GM06990 (cell line): ENCODE measurements around the gene SNRNP35.
"Not testable (repeated sequence)": the region's sequence is repeated elsewhere in the genome, so short reads cannot be mapped to it uniquely, and the experiment has no call there.

Experiments
- DNase-seq: peaks from one replicate; pipeline ENCODE4 v3.0.0-alpha.2; 2011; ENCODE audit not compliant: insufficient read length; ENCODE audit errors: extremely low read depth
- H3K27me3 ChIP-seq: replicated peaks from 2 replicates; pipeline ENCODE4 v1.6.0; 2011; ENCODE audit warnings: low read length; ENCODE audit not compliant: control insufficient read depth, insufficient read depth
- H3K36me3 ChIP-seq: 2 replicates; pipeline ENCODE4 v1.5.1; 2011; ENCODE audit warnings: low read length; ENCODE audit not compliant: control insufficient read depth, insufficient read depth
- H3K4me3 ChIP-seq: replicated peaks from 2 replicates; pipeline ENCODE4 v1.5.1; 2011; ENCODE audit warnings: low read depth, mild to moderate bottlenecking, control low read depth, low read length
- CTCF ChIP-seq: IDR thresholded peaks from 2 replicates; pipeline ENCODE4 v1.5.1; 2011; ENCODE audit warnings: low read length, control low read depth, mild to moderate bottlenecking, inconsistent platforms; ENCODE audit not compliant: insufficient read depth, poor library complexity, severe bottlenecking

SNRNP35 gene

DNA sequence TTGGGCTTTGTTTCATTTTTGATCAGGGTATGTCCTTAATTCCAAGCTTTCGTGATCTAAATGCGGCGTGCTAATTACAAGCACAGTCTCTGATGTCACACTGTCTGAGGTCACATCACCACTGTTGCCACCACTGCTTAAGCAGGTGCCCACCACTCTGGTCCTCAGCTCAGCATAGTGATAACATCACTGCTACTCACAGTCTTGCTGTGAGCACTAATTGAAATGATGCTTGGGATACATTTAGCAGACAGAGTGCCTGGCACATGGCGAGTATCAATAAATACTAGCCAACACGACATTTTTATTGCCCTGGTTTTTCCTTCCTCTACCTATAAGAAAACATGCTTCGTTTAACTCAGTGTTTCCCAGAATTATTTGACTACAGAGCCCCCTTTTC lies 29.3 kb upstream of the SNRNP35 start:
- DNase-seq, result no peak
- TF ChIP-seq CTCF, result no peak
- Histone ChIP-seq H3K4me3 (no peak overlapping the region), H3K27me3 (no peaks in the 10 kb centered on the region), H3K36me3 (peaks cover 8% of the 10 kb centered on the region)

GRCh38 chr12:123429101-123429500 lies 28.8 kb upstream of the SNRNP35 start:
- H3K4me3 ChIP-seq, DNase-seq, H3K36me3 ChIP-seq, H3K27me3 ChIP-seq: not testable (repeated sequence)

DNA sequence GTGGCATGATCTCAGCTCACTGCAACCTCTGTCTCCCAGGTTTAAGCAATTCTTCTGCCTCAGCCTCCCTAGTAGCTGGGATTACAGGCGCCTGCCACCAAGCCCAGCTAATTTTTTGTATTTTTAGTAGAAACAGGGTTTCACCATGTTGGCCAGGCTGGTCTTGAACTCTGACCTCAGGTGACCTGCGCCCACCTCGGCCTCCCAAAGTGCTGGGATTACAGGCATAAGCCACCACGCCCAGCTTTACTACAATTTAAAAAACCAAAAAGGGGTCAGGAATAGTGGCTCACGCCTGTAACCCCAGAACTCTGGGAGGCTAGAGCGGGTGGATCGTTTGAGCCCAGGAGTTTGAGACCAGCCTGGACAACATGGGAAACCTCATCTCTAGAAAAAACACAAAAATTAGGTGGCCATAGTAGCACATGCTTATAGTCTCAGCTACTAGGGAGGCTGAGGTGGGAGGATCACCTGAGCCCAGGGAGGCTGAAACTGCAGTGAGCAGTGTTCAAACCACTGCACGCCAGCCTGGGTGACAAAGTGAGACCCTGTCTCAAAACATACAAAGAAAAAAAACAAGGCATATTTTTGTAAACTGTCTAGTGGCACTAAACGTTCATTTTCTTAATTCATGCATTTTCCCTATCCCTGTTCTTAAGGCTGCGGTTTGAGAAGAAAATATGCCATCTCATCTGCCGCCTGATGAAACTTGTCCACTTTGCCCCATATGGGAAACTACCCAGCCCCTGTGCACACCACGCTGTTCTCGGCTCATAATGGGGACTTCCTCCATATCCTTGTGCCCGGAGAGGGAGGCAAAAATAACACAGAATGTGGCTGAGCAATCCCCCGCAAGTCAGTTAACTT lies 25.8 kb upstream of the SNRNP35 start:
- DNase-seq, H3K27me3 ChIP-seq, H3K36me3 ChIP-seq: not testable (repeated sequence)
- H3K4me3 ChIP-seq, result peak overlapping the region; percentile 98

- DNase-seq, result no peak
- H3K36me3 ChIP-seq, result peaks cover 6% of the 10 kb centered on the region
- peak overlapping the region; percentile 98 for H3K4me3 ChIP-seq
- TF ChIP-seq CTCF, result no peak
- no peaks in the 10 kb centered on the region for H3K27me3 ChIP-seq
These were observed 24.3 kb upstream of the SNRNP35 start for GRCh38 chr12:123433615-123434014.

DNA sequence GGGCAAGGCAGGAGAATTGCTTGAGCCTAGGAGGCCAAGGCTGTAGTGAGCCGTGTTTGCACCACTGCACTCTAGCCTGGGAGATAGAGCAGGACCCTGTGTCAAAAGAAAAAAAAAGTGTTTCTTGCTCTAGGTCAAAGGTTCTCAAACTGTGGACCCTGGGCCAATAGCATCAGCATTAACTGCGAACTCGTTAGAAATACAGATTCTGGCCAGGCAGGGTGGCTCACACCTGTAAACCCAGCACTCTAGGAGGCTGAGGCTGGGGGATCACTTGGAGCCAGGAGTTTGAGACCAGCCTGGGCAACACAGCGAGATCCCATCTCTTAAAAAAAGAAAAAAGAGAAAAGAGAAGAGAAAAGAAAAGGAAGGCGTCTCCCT lies 22.3 kb upstream of the SNRNP35 start:
- Histone ChIP-seq H3K36me3 (peaks cover 2% of the 10 kb centered on the region), H3K27me3 (no peaks in the 10 kb centered on the region), H3K4me3 (peak overlapping the region; percentile 98)
- no peak for TF ChIP-seq CTCF
- no peak for DNase-seq

DNA sequence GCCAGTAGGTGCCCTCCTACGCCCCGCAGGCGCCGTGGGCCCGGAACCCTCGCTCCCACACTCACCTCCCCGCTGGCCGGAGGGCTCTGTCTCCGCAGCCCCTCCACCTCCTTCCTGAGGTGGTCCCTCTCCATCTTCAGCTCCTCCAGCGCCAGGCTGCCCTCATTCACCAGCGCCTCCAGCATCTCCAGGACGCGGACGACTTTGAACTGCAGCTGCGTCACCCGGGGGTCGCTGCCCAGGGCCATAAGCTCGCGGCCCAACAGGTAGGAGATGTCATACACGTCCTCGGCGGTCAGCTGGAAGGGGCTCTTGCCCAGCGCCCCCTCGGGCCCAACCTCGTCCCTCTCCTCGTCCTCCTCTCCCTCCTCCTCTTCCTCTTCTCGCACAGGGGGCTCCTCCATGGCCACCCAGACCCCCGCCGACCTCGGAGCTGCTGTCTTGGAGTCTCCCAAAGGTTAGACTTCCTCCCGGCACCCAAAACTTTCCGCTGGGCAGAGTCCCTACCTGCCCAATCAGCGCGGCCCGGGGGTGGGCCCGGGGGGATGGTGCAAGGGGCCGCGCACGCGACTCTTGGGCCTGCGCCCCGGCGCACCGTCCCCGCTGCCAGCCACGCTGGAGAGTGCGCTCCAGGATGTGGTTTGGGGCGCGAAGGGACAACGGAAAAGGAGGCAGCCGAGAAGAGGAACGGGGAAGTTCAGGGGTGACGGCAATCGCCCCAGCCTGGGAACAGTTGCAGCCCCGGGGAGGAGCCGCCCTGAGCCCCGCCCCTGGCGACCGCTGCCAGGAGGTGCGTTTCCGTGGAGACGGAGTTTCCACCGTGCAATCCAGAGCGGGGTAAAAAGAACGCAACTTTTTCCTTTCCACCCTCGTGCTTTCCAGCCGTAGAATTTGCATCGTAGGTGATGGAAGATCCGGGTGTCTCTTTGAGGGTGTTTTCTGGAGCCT lies 21.6 kb upstream of the SNRNP35 start, which contains the start of gene RILPL2:
RILPL2 (minus strand) TSS at position 668 of the 948 bp plus-strand sequence; CDS start at position 404, 264 bp downstream.
- no peaks in the 10 kb centered on the region for H3K36me3 ChIP-seq
- TF ChIP-seq CTCF, result no peak
- H3K4me3 ChIP-seq, result peak within 1 kb of the TSS; percentile 98
- H3K27me3 ChIP-seq, result no peaks in the 10 kb centered on the region
- DNase-seq, result peak; percentile 94
